WTC11 (cell line): ENCODE data around the gene MACROD2. TPM values are rescaled to one million over a fixed set of nuclear protein-coding genes. Genes with fewer than 3 reads are reported as not detected.

ENCODE experiments used
- ATAC-seq: fragments of 200-7000 bp; cut with Tn5 transposase; 2 replicates; pipeline ENCODE4 v1.10.0; 2021; ENCODE audit warnings: mild to moderate bottlenecking, moderate library complexity
- CTCF ChIA-PET: fragments of 300-600 bp; sonication (Branson Sonifier 250); formaldehyde crosslinking; loops from one replicate; lab custom pipeline; 2021; ENCODE audit warnings: antibody characterized with exemption; lab: Charles Lee
- POLR2A ChIA-PET: fragments of 350-600 bp; sonication (Branson Sonifier 250); formaldehyde crosslinking; loops from one replicate; lab custom pipeline; 2021; ENCODE audit warnings: antibody characterized with exemption; lab: Charles Lee
- DNase-seq: peaks from one replicate; pipeline ENCODE4 v3.0.0; 2021; ENCODE audit warnings: low spot score
- H3K27ac Mint-ChIP-seq: 2 replicates; pipeline ENCODE4 v1.8.0; 2021; ENCODE audit warnings: mixed read lengths
- H3K27me3 Mint-ChIP-seq: 2 replicates; pipeline ENCODE4 v1.8.0; 2021; ENCODE audit warnings: low read depth, mild to moderate bottlenecking, moderate library complexity, mixed read lengths
- H3K36me3 Mint-ChIP-seq: 2 replicates; pipeline ENCODE4 v1.8.0; 2021; ENCODE audit warnings: mixed read lengths
- H3K4me1 Mint-ChIP-seq: 2 replicates; pipeline ENCODE4 v1.8.0; 2022; ENCODE audit warnings: mixed read lengths
- H3K4me3 Mint-ChIP-seq: 2 replicates; pipeline ENCODE4 v1.8.0; 2021; ENCODE audit warnings: mild to moderate bottlenecking, moderate library complexity, mixed read lengths
- H3K9me3 Mint-ChIP-seq: 2 replicates; pipeline ENCODE4 v1.8.0; 2021; ENCODE audit warnings: mixed read lengths
- ARID4B ChIP-seq: sonication (generic); formaldehyde crosslinking; IDR thresholded peaks from 2 replicates; pipeline ENCODE4 v1.8.0; 2023; ENCODE audit warnings: missing genetic modification reagents, mild to moderate bottlenecking, borderline replicate concordance
- ERG ChIP-seq: fragments of 250-450 bp; sonication (Bioruptor Pico); IDR thresholded peaks from 2 replicates; pipeline ENCODE4 v1.8.0; 2021; ENCODE audit warnings: mild to moderate bottlenecking
- ETV6 ChIP-seq: sonication (generic); formaldehyde crosslinking; IDR thresholded peaks from 2 replicates; pipeline ENCODE4 v1.8.1; 2022; ENCODE audit warnings: mild to moderate bottlenecking, missing genetic modification reagents
- FOXP1 ChIP-seq: sonication (generic); formaldehyde crosslinking; IDR thresholded peaks from 2 replicates; pipeline ENCODE4 v1.8.0; 2022; ENCODE audit warnings: missing genetic modification reagents, mild to moderate bottlenecking, moderate library complexity, borderline replicate concordance
- GTF2I ChIP-seq: fragments of 250-450 bp; sonication (Bioruptor Pico); conservative IDR thresholded peaks from 2 replicates; pipeline ENCODE4 v1.4.0; 2021; ENCODE audit warnings: mild to moderate bottlenecking
- IRF2 ChIP-seq: sonication (generic); formaldehyde crosslinking; IDR thresholded peaks from 2 replicates; pipeline ENCODE4 v1.8.0; 2022; ENCODE audit warnings: low read depth, missing genetic modification reagents, borderline replicate concordance
- MAX ChIP-seq: sonication (generic); formaldehyde crosslinking; IDR thresholded peaks from 2 replicates; pipeline ENCODE4 v1.8.0; 2022; ENCODE audit warnings: mild to moderate bottlenecking, missing genetic modification reagents
- MYBL2 ChIP-seq: sonication (generic); formaldehyde crosslinking; IDR thresholded peaks from 2 replicates; pipeline ENCODE4 v1.8.1; 2023; ENCODE audit warnings: mild to moderate bottlenecking, moderate library complexity, missing genetic modification reagents
- RORB ChIP-seq: fragments of 250-450 bp; sonication (Bioruptor Pico); IDR thresholded peaks from 2 replicates; pipeline ENCODE4 v1.9.0; 2021; ENCODE audit warnings: mild to moderate bottlenecking
- SP1 ChIP-seq: sonication (generic); formaldehyde crosslinking; conservative IDR thresholded peaks from 2 replicates; pipeline ENCODE4 v1.8.1; 2022; ENCODE audit warnings: missing genetic modification reagents
- ZBTB21 ChIP-seq: sonication (generic); formaldehyde crosslinking; IDR thresholded peaks from 2 replicates; pipeline ENCODE4 v1.8.1; 2023; ENCODE audit warnings: mild to moderate bottlenecking, missing genetic modification reagents, borderline replicate concordance
- ZNF232 ChIP-seq: sonication (generic); formaldehyde crosslinking; IDR thresholded peaks from 2 replicates; pipeline ENCODE4 v1.8.0; 2022; ENCODE audit warnings: mild to moderate bottlenecking, missing genetic modification reagents
- ZNF396 ChIP-seq: fragments of 250-450 bp; sonication (Bioruptor Pico); IDR thresholded peaks from 2 replicates; pipeline ENCODE4 v1.8.0; 2021; ENCODE audit warnings: mild to moderate bottlenecking, moderate library complexity, borderline replicate concordance
- ZNF416 ChIP-seq: fragments of 250-450 bp; sonication (Bioruptor Pico); IDR thresholded peaks from 2 replicates; pipeline ENCODE4 v1.9.0; 2021; ENCODE audit warnings: mild to moderate bottlenecking, inconsistent platforms
- ZNF671 ChIP-seq: fragments of 250-450 bp; sonication (Bioruptor Pico); IDR thresholded peaks from 2 replicates; pipeline ENCODE4 v1.8.0; 2021; ENCODE audit warnings: mild to moderate bottlenecking
- total RNA-seq: library from RNA; stranded (reverse); gene quantifications from 3 replicates; pipeline ENCODE4 v1.2.3, GENCODE V29; 2021
- TF ChIP-seq, protein P1 (sequence below): sonication (generic); formaldehyde crosslinking; IDR thresholded peaks from 2 replicates; pipeline ENCODE4 v1.8.1; 2023; ENCODE audit warnings: mild to moderate bottlenecking, missing genetic modification reagents, borderline replicate concordance
- TF ChIP-seq, protein P2 (sequence below): sonication (generic); formaldehyde crosslinking; IDR thresholded peaks from 2 replicates; pipeline ENCODE4 v1.8.1; 2022; ENCODE audit warnings: missing genetic modification reagents, borderline replicate concordance
- TF ChIP-seq, protein P3 (sequence below): sonication (generic); formaldehyde crosslinking; IDR thresholded peaks from 2 replicates; pipeline ENCODE4 v1.8.0; 2022; ENCODE audit warnings: mild to moderate bottlenecking, missing genetic modification reagents

The MACROD2 gene
- total RNA-seq, 1 experiment from 2014 or later, result 4.1 TPM

GRCh38 chr20:15241681-15242080, 1246.4 kb downstream of the MACROD2 start (continued):
- TF ChIP-seq, protein P1, sequence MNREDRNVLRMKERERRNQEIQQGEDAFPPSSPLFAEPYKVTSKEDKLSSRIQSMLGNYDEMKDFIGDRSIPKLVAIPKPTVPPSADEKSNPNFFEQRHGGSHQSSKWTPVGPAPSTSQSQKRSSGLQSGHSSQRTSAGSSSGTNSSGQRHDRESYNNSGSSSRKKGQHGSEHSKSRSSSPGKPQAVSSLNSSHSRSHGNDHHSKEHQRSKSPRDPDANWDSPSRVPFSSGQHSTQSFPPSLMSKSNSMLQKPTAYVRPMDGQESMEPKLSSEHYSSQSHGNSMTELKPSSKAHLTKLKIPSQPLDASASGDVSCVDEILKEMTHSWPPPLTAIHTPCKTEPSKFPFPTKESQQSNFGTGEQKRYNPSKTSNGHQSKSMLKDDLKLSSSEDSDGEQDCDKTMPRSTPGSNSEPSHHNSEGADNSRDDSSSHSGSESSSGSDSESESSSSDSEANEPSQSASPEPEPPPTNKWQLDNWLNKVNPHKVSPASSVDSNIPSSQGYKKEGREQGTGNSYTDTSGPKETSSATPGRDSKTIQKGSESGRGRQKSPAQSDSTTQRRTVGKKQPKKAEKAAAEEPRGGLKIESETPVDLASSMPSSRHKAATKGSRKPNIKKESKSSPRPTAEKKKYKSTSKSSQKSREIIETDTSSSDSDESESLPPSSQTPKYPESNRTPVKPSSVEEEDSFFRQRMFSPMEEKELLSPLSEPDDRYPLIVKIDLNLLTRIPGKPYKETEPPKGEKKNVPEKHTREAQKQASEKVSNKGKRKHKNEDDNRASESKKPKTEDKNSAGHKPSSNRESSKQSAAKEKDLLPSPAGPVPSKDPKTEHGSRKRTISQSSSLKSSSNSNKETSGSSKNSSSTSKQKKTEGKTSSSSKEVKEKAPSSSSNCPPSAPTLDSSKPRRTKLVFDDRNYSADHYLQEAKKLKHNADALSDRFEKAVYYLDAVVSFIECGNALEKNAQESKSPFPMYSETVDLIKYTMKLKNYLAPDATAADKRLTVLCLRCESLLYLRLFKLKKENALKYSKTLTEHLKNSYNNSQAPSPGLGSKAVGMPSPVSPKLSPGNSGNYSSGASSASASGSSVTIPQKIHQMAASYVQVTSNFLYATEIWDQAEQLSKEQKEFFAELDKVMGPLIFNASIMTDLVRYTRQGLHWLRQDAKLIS (CRISPR knock-in tag), result no peak
- TF ChIP-seq SP1 (CRISPR knock-in tag), result no peak
- TF ChIP-seq GTF2I (CRISPR knock-in tag), result no peak
- no peak for TF ChIP-seq ZNF671 (CRISPR knock-in tag)
- TF ChIP-seq FOXP1, result no peak
- TF ChIP-seq, protein P2, sequence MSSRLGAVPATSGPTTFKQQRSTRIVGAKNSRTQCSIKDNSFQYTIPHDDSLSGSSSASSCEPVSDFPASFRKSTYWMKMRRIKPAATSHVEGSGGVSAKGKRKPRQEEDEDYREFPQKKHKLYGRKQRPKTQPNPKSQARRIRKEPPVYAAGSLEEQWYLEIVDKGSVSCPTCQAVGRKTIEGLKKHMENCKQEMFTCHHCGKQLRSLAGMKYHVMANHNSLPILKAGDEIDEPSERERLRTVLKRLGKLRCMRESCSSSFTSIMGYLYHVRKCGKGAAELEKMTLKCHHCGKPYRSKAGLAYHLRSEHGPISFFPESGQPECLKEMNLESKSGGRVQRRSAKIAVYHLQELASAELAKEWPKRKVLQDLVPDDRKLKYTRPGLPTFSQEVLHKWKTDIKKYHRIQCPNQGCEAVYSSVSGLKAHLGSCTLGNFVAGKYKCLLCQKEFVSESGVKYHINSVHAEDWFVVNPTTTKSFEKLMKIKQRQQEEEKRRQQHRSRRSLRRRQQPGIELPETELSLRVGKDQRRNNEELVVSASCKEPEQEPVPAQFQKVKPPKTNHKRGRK (CRISPR knock-in tag), result no peak
- TF ChIP-seq ZBTB21 (CRISPR knock-in tag), result no peak
- TF ChIP-seq MYBL2 (CRISPR knock-in tag), result no peak
- TF ChIP-seq IRF2 (CRISPR knock-in tag), result no peak

GRCh38 chr20:15242773-15243172, 1247.5 kb downstream of the MACROD2 start:
- no peak for ATAC-seq
- ChIA-PET CTCF (interaction anchor here (1.2 kb wide), 1 partner anchor 905 kb away, joined by 3 read pairs; the partner anchor contains the start of gene FLRT3), POLR2A (no interaction called here)
- no peaks in the 10 kb centered on the region for H3K36me3 Mint-ChIP-seq
- TF ChIP-seq MAX (no peak), ZNF416 (CRISPR knock-in tag) (no peak), RORB (CRISPR knock-in tag) (no peak), FOXP1 (no peak), ZNF232 (CRISPR knock-in tag) (no peak), ZNF396 (no peak)
- no peaks in the 10 kb centered on the region for H3K9me3 Mint-ChIP-seq
- H3K27ac Mint-ChIP-seq, result no peak overlapping the region
- H3K4me3 Mint-ChIP-seq, result no peak overlapping the region
- no peak for DNase-seq
- H3K4me1 Mint-ChIP-seq, result peaks cover under 1% of the 10 kb centered on the region; the same call in 1 of the 2 replicates
- no peaks in the 10 kb centered on the region for H3K27me3 Mint-ChIP-seq

GRCh38 chr20:15245896-15246295, 1250.6 kb downstream of the MACROD2 start:
- DNase-seq (no peak), ATAC-seq (no peak)
- Mint-ChIP-seq H3K4me1 (peaks cover 11% of the 10 kb centered on the region), H3K27ac (no peak overlapping the region), H3K4me3 (no peak overlapping the region), H3K9me3 (peaks cover 5% of the 10 kb centered on the region), H3K27me3 (no peaks in the 10 kb centered on the region), H3K36me3 (no peaks in the 10 kb centered on the region)
- ChIA-PET CTCF (no interaction called here), POLR2A (no interaction called here)
- no peak for TF ChIP-seq ETV6 (CRISPR knock-in tag)
- no peak for TF ChIP-seq ARID4B (CRISPR knock-in tag)
- TF ChIP-seq SP1 (CRISPR knock-in tag), result no peak
- TF ChIP-seq ERG (CRISPR knock-in tag), result no peak
- TF ChIP-seq, protein P3, sequence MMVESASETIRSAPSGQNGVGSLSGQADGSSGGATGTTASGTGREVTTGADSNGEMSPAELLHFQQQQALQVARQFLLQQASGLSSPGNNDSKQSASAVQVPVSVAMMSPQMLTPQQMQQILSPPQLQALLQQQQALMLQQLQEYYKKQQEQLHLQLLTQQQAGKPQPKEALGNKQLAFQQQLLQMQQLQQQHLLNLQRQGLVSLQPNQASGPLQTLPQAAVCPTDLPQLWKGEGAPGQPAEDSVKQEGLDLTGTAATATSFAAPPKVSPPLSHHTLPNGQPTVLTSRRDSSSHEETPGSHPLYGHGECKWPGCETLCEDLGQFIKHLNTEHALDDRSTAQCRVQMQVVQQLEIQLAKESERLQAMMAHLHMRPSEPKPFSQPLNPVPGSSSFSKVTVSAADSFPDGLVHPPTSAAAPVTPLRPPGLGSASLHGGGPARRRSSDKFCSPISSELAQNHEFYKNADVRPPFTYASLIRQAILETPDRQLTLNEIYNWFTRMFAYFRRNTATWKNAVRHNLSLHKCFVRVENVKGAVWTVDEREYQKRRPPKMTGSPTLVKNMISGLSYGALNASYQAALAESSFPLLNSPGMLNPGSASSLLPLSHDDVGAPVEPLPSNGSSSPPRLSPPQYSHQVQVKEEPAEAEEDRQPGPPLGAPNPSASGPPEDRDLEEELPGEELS, result no peak
